GM19324 (cell line): Measurements from ENCODE around the gene PKHD1.

Source experiments
- ATAC-seq: cut with Tn5 transposase; IDR thresholded peaks from one replicate; pipeline ENCODE4 v1.9.1; 2021; ENCODE audit warnings: mild to moderate bottlenecking, moderate library complexity; ENCODE audit not compliant: unreplicated experiment, low FRiP score

Gene PKHD1

GRCh38 chr6:51651132-51651817, 436.1 kb downstream of the PKHD1 start:
- no peak for ATAC-seq

- no peak for ATAC-seq
Measured at GRCh38 chr6:51648774-51649173, 438.6 kb downstream of the PKHD1 start.

- no peak for ATAC-seq
Measured at GRCh38 chr6:51648236-51648635, 439.2 kb downstream of the PKHD1 start.

GRCh38 chr6:51644426-51644825, 443.0 kb downstream of the PKHD1 start:
- ATAC-seq: no peak

GRCh38 chr6:51640021-51640420, 447.4 kb downstream of the PKHD1 start:
- ATAC-seq: no peak

GRCh38 chr6:51633424-51633823, 454.0 kb downstream of the PKHD1 start:
- no peak for ATAC-seq

GRCh38 chr6:51630011-51630410, 457.4 kb downstream of the PKHD1 start:
- ATAC-seq: no peak

GRCh38 chr6:51626391-51626790, 461.0 kb downstream of the PKHD1 start:
- ATAC-seq: no peak

- ATAC-seq: no peak
Measured at GRCh38 chr6:51625566-51625965, 461.8 kb downstream of the PKHD1 start.

- no peak for ATAC-seq
Measured at GRCh38 chr6:51620971-51621370, 466.4 kb downstream of the PKHD1 start.

- ATAC-seq: no peak
Measured at GRCh38 chr6:51619042-51619799, 468.2 kb downstream of the PKHD1 start.

GRCh38 chr6:51618563-51618962, 468.9 kb downstream of the PKHD1 start:
- no peak for ATAC-seq

- ATAC-seq: no peak
Measured at GRCh38 chr6:51617751-51618150, 469.7 kb downstream of the PKHD1 start.

- ATAC-seq: no peak
Measured at GRCh38 chr6:51616243-51616642, 471.2 kb downstream of the PKHD1 start.

- no peak for ATAC-seq
Measured at GRCh38 chr6:51614725-51615124, 472.7 kb downstream of the PKHD1 start.

GRCh38 chr6:51613558-51613957, 473.9 kb downstream of the PKHD1 start:
- no peak for ATAC-seq

GRCh38 chr6:51608932-51609331, 478.5 kb downstream of the PKHD1 start:
- no peak for ATAC-seq

GRCh38 chr6:51608383-51608782, 479.0 kb downstream of the PKHD1 start:
- ATAC-seq: no peak

GRCh38 chr6:51600514-51600913, 486.9 kb downstream of the PKHD1 start:
- ATAC-seq: no peak

GRCh38 chr6:51598171-51598570, 489.2 kb downstream of the PKHD1 start:
- ATAC-seq: no peak

- ATAC-seq: no peak
Measured at GRCh38 chr6:51594981-51595380, 492.4 kb downstream of the PKHD1 start.

- no peak for ATAC-seq
Measured at GRCh38 chr6:51585264-51585663, 502.1 kb downstream of the PKHD1 start.
